Measurements from ENCODE around the gene GALNTL6. TPM values are rescaled to one million over a fixed set of nuclear protein-coding genes. Genes with fewer than 3 reads are reported as not detected.

The GALNTL6 gene
- total and polyA plus RNA-seq, 9 of the 15 experiments (the other 6 are each of a cell fraction or from before 2014, with no cell fraction given): 0.18 to 0.50 (median 0.29) TPM

DNA sequence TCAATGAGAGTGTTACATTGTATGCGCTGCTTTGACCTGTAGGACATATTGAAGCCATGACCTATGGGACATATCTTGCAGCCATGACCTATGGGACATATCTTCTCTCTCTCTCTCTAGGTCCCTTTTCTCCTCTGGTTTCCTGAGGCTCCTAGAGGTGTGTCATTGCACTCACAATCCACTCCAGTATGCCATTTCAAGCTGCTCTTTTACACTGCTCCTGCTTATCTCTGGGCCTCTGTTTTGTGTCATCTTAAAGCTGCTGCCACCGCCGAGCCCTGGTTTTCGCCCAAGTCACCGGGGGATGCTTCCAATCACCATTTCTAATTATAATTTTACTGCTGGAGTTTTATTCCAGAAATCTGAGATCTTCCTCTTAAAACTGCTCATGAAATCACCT is 336.1 kb downstream of the GALNTL6 start:
- ChIA-PET POLR2A (no interaction called here), CTCF (ENCODE audit: low intra/inter-chr PET ratio) (no interaction called here)
- WGBS (ENCODE audit: insufficient coverage, low coverage, missing lambda C conversion rate): 21% methylated on average over 5 of the region's 5 CpGs
- in situ Hi-C loops (cut with MboI) (no loop called here), intact Hi-C loops (cut with micrococcal nuclease) (no loop called here)
- H3K9ac ChIP-seq (ENCODE audit: insufficient read depth in 1 of 2, low read depth in 2 of 2, low read length in 2 of 2): no peak overlapping the region
- H4K20me1 ChIP-seq (replicated peaks; ENCODE audit: control insufficient read depth, insufficient read depth, low read length): no peaks in the 10 kb centered on the region
- peaks cover 60% of the 10 kb centered on the region for H3K79me2 ChIP-seq (ENCODE audit: control insufficient read depth, insufficient read depth, low read length)
- no peaks in the 10 kb centered on the region for H3K9me3 ChIP-seq (replicated peaks; ENCODE audit: control insufficient read depth, insufficient read depth, low read depth, low read length)
- peak; percentile 77 for ATAC-seq
- no peak overlapping the region for H2AFZ ChIP-seq (ENCODE audit: low read depth, low read length)
- H3K27ac ChIP-seq (ENCODE audit: extremely low read depth, low read depth, low read length): peak overlapping the region; percentile 23; the same call in 1 of the 3 replicates
- H3K27me3 ChIP-seq (ENCODE audit: control insufficient read depth in 2 of 2, insufficient read depth in 2 of 2, low read length in 2 of 2): no peaks in the 10 kb centered on the region
- peak in 2 of 4 experiments; percentile 10 to 41 for DNase-seq (ENCODE audit: extremely low read depth in 1 of 4, low spot score in 3 of 4)
- no peak overlapping the region for H3K4me3 ChIP-seq
- H3K4me2 ChIP-seq (ENCODE audit: insufficient read depth, low read length): 0 out of 2 replicates have a peak overlapping the region, but pooled peaks have one; percentile 13
- no peaks in the 10 kb centered on the region for H3K9me1 ChIP-seq (ENCODE audit: control insufficient read depth, insufficient read depth, low read length)
- TF ChIP-seq NCOA2 (IDR thresholded peaks at IDR 0.05; ENCODE audit: partially characterized antibody in 2 of 2) (peak in 1 of 2 experiments; percentile 47), ARHGAP35 (IDR thresholded peaks at IDR 0.05; ENCODE audit: partially characterized antibody) (no peak)
- no peaks in the 10 kb centered on the region; the same call in 2 of the 3 replicates for H3K36me3 ChIP-seq (ENCODE audit: control insufficient read depth, insufficient read depth, low read length)
- H3K4me1 ChIP-seq (replicated peaks in 1 of 2; ENCODE audit: control insufficient read depth in 2 of 2, insufficient read depth in 2 of 2, low read length in 2 of 2): peaks cover 0 to 12% of the 10 kb centered on the region in 2 experiments; a peak in 3 of 5 replicates
- BruUV-seq (replicated peaks): no TSS peak
- no peak for FAIRE-seq

DNA sequence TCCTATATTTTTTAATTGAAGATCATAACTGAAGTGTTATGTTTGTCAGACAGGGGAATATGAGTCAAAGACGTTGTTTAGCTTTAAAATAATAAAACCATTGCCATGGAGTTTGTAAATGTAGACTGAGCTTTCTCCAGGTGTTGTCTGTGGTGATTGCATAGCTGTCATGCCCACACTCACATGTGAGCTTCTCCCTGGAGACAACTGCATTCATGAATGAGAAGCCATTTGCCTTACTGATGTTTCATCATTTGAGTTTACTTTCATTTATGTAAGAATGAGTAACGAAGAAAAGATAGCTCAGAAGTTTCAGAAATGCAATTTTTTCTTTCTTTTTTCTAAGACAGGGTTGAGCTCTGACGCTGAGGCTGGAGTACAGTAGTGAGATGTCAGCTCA is 339.1 kb downstream of the GALNTL6 start:
- no peak overlapping the region for H3K4me2 ChIP-seq (ENCODE audit: insufficient read depth, low read length)
- intact Hi-C loops (cut with micrococcal nuclease): no loop called here
- DNase-seq (ENCODE audit: extremely low read depth in 1 of 4, low spot score in 3 of 4) (no peak), ATAC-seq (no peak), FAIRE-seq (no peak)
- peaks cover 56% of the 10 kb centered on the region for H3K79me2 ChIP-seq (ENCODE audit: control insufficient read depth, insufficient read depth, low read length)
- peaks cover 0 to 14% of the 10 kb centered on the region in 2 experiments; a peak in 3 of 5 replicates for H3K4me1 ChIP-seq (replicated peaks in 1 of 2; ENCODE audit: control insufficient read depth in 2 of 2, insufficient read depth in 2 of 2, low read length in 2 of 2)
- POLR2A ChIA-PET: interaction anchor here (1.4 kb wide), 1 partner anchor 8 kb away, joined by 4 read pairs; no protein-coding TSS in a partner anchor
- TF ChIP-seq SMAD3 (CRISPR knock-in tag; conservative IDR thresholded peaks at IDR 0.05): no peak
- TF ChIP-seq HDAC1 (IDR thresholded peaks at IDR 0.05): no peak
- no peak for TF ChIP-seq ZNF274 (IDR thresholded peaks at IDR 0.05; ENCODE audit: borderline replicate concordance, low read depth, low read length)
- no peak for TF ChIP-seq ADNP (tag; IDR thresholded peaks at IDR 0.05)
- no peak for TF ChIP-seq SRSF3 (IDR thresholded peaks at IDR 0.05; ENCODE audit: insufficient read depth, low read length)
- TF ChIP-seq ZNF165 (CRISPR knock-in tag; IDR thresholded peaks at IDR 0.05; ENCODE audit: borderline replicate concordance): no peak
- TF ChIP-seq TAF1 (IDR thresholded peaks at IDR 0.05; ENCODE audit: control insufficient read depth, extremely low read depth, insufficient read depth, low read length, severe bottlenecking): no peak
- TF ChIP-seq PHF20 (IDR thresholded peaks at IDR 0.05; ENCODE audit: partially characterized antibody): no peak
- CTCF ChIA-PET (ENCODE audit: low intra/inter-chr PET ratio): no interaction called here
- no peak overlapping the region for H2AFZ ChIP-seq (ENCODE audit: low read depth, low read length)
- no peaks in the 10 kb centered on the region for H3K9me1 ChIP-seq (ENCODE audit: control insufficient read depth, insufficient read depth, low read length)
- 9% methylated on average over 3 of the region's 3 CpGs for WGBS (ENCODE audit: insufficient coverage, low coverage, missing lambda C conversion rate)
- no peaks in the 10 kb centered on the region for H3K9me3 ChIP-seq (replicated peaks; ENCODE audit: control insufficient read depth, insufficient read depth, low read depth, low read length)
- H3K4me3 ChIP-seq: no peak overlapping the region
- no peak overlapping the region for H3K9ac ChIP-seq (ENCODE audit: insufficient read depth in 1 of 2, low read depth in 2 of 2, low read length in 2 of 2)
- H3K36me3 ChIP-seq (ENCODE audit: control insufficient read depth, insufficient read depth, low read length): no peaks in the 10 kb centered on the region; the same call in 2 of the 3 replicates
- in situ Hi-C loops (cut with MboI): no loop called here
- H3K27me3 ChIP-seq (ENCODE audit: control insufficient read depth in 2 of 2, insufficient read depth in 2 of 2, low read length in 2 of 2): no peaks in the 10 kb centered on the region
- no peaks in the 10 kb centered on the region for H4K20me1 ChIP-seq (replicated peaks; ENCODE audit: control insufficient read depth, insufficient read depth, low read length)
- no TSS peak for BruUV-seq (replicated peaks)
- no peak overlapping the region for H3K27ac ChIP-seq (ENCODE audit: extremely low read depth, low read depth, low read length)

Data from K562 (cell line).